ENCODE data around the gene MORN1.

GRCh38 chr1:2343023-2343935 lies 48.1 kb downstream of the MORN1 start:
- TF ChIP-seq EZH2phosphoT487 (IDR thresholded peaks at IDR 0.05; ENCODE audit: unreplicated experiment), result no peak
- no peak for TF ChIP-seq POLR2AphosphoS5 (IDR thresholded peaks at IDR 0.05; ENCODE audit: low read depth)
- TF ChIP-seq, protein P1, sequence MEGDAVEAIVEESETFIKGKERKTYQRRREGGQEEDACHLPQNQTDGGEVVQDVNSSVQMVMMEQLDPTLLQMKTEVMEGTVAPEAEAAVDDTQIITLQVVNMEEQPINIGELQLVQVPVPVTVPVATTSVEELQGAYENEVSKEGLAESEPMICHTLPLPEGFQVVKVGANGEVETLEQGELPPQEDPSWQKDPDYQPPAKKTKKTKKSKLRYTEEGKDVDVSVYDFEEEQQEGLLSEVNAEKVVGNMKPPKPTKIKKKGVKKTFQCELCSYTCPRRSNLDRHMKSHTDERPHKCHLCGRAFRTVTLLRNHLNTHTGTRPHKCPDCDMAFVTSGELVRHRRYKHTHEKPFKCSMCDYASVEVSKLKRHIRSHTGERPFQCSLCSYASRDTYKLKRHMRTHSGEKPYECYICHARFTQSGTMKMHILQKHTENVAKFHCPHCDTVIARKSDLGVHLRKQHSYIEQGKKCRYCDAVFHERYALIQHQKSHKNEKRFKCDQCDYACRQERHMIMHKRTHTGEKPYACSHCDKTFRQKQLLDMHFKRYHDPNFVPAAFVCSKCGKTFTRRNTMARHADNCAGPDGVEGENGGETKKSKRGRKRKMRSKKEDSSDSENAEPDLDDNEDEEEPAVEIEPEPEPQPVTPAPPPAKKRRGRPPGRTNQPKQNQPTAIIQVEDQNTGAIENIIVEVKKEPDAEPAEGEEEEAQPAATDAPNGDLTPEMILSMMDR (conservative IDR thresholded peaks at IDR 0.05; ENCODE audit: low read depth in 2 of 2), result no peak
- TF ChIP-seq ZNF331 (CRISPR knock-in tag; IDR thresholded peaks at IDR 0.05; ENCODE audit: low read depth), result no peak

All from GM23338 (cell line).